Upper lobe of left lung (tissue), 4 donors: ENCODE results near the gene CAPN2.
A peak's percentile ranks its signal among the peaks of the same experiment; 100 is the strongest.

Source experiments
- CTCF ChIP-seq, 6 experiments: fragments of 450-650 bp in 4 of 6; fragments of 200-600 bp in 2 of 6; sonication (generic) in 2 of 6; IDR thresholded peaks; one replicate each; pipeline ENCODE4 v1.5.1; 2016 to 2019; ENCODE audit warnings: antibody characterized with exemption in 6 of 6
- EP300 ChIP-seq, 4 donors: sonication (generic); formaldehyde crosslinking; IDR thresholded peaks; one replicate each; pipeline ENCODE4 v1.5.1; 2017; ENCODE audit warnings: antibody characterized with exemption in 4 of 4, control low read depth in 2 of 4
- POLR2A ChIP-seq, 4 donors: fragments of 450-650 bp; IDR thresholded peaks; one replicate each; pipeline ENCODE4 v1.5.1; 2016 to 2017; ENCODE audit warnings: antibody characterized with exemption in 4 of 4, mild to moderate bottlenecking in 2 of 4
- POLR2AphosphoS5 ChIP-seq, 2 donors: sonication (generic); formaldehyde crosslinking; IDR thresholded peaks; one replicate each; pipeline ENCODE4 v1.5.1; 2017; ENCODE audit warnings: antibody characterized with exemption in 2 of 2

- peak; percentile 78 to 98 (median 95) for TF ChIP-seq CTCF (IDR thresholded peaks at IDR 0.05)
- peak; percentile 58 to 78 for TF ChIP-seq POLR2AphosphoS5 (IDR thresholded peaks at IDR 0.05)
- peak in 3 of 4 donors; percentile 81 to 96 (median 95) for TF ChIP-seq POLR2A (IDR thresholded peaks at IDR 0.05)
- no peak for TF ChIP-seq EP300 (IDR thresholded peaks at IDR 0.05)
Measured at GRCh38 chr1:223712194-223712849, at the start of gene CAPN2.
